ENCODE results near the gene SLC7A5. TPM values are rescaled to one million over a fixed set of nuclear protein-coding genes. Genes with fewer than 3 reads are reported as not detected.
"Not testable (repeated sequence)": the region's sequence is repeated elsewhere in the genome, so short reads cannot be mapped to it uniquely, and the experiment has no call there.

The SLC7A5 gene
- polyA plus RNA-seq, 1 donor, result 10.8 TPM

- no peak for DNase-seq (ENCODE audit: low read depth)
Observed at GRCh38 chr16:87834005-87834667, 35.2 kb downstream of the SLC7A5 start.

GRCh38 chr16:87833548-87833947 lies 35.8 kb downstream of the SLC7A5 start:
- no peak for DNase-seq (ENCODE audit: low read depth)

- DNase-seq (ENCODE audit: low read depth), result no peak
Observed at GRCh38 chr16:87832741-87833502, 36.4 kb downstream of the SLC7A5 start.

DNA sequence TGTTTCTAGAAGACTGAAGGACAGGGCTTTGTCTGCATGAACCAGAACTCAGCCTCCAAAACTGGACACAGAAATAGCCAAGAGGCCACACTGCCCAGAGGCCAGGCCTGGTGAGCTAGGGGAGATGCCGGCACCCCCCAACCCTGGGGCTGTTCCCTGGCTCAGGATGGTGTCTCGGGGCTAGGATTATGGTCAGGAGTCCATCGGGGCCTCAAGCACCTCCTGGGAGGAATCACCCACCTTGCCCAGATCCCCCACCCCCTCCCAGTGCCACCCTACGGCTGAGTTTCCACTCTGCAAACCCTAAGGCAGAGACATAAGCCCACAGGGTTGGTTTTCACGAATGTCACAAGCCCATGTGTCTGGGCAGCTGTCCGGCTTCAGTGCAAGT lies 37.2 kb downstream of the SLC7A5 start:
- DNase-seq (ENCODE audit: low read depth), result no peak

DNA sequence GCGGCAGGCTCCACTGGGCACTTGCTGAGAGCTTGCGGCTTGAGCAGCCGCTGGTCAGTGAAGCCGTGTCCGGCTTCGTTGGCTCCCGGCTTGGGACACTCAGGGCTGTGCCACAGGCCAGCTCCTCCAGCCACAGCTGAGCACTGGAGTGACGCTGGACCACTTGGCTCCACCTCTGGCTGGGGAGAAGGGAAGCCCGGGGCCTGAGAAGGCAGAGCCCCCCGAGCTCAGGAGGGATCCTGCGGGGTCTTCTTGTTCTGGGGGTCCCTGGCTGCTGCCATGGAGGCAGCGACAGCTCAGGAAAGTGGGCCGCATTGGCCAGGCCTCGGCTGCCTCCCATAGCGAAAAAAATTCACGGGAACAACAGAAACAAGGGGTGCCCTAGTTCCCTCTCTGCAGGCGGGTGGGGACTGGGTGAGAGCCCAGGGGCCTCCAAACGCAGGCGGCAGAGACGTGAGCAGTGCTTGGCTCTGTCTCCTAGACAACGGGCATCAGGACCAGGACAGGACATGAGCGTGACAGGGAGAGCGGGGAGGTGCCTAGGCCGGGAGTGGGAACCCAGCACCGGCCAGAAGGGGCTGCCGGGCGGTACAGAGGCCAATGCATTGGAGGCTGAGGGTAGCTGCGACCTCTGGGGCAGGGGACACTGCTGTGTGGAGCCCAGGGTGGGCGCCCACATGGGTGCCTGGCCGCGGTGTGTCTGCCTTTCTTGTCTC lies 37.7 kb downstream of the SLC7A5 start:
- no peak for DNase-seq (ENCODE audit: low read depth)

GRCh38 chr16:87830673-87831420 lies 38.5 kb downstream of the SLC7A5 start:
- no peak for DNase-seq (ENCODE audit: low read depth)

DNA sequence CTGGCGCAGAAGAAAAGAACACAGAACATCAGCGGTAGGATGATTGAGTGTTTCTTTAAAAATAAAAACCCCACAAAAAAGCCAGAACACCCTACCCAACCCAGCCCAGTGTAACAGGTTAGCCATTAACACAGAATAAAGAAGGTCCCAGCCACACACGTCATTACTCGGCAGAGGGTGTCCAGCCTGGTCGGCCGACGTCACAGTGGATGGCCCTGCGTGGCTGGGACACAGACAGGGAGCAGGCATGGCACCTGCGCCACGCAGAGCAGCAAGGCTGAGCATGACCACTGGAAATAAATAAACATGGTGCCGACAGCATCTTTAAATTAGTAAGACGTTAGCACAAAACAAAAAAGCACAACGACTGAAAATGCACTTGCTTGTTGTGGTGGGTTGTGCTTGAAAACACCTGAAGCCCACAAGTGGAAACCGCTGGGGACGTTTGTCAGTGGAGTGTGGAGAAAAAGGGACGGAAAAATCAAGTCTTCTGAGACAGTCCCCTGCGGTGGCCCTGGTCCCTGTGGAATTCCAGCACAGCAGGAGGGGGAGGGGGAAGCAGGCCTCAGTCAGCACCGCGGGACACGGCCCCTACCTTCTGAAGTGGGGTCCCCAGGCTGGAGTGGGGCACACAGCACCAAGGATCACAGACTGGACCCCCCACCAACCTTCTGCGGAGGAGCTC lies 39.2 kb downstream of the SLC7A5 start:
- DNase-seq (ENCODE audit: low read depth), result no peak

- no peak for DNase-seq (ENCODE audit: low read depth)
Observed at GRCh38 chr16:87829622-87829980, 39.7 kb downstream of the SLC7A5 start.

DNA sequence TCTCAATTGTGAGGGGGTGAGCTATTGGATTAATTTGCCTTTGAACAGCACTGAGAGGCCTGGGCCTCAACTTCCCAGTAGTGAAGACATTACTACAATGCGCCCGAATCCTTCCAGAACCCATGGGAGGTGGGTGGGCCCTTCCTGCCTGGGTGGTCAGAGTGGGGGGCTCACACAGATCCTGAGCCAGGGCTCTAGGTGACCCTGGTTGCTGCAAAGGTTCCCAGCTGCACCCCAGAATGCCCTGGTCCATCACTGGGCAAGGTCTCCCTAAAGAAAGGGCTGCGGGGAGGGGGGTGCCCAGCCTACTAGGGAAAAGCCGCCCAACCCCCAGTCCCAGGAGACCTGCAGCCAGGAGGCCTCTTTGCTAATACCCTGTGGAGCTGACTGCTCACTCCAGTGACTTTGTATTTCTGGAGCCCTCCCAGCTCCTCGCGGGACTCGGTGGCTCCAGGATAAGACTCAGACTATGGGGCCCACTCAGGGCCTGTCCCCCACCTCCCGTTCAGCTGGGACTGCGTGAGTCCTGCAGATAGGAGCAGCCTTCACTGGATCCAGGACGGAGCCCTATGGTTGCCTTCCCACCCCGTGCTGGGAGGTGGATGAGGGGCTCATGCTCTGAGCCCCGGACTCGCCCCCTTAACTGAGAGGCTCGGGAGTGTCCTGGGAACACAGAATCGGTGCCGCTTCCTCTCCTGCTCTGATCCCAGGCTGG lies 40.2 kb downstream of the SLC7A5 start:
- no peak for DNase-seq (ENCODE audit: low read depth)

DNA sequence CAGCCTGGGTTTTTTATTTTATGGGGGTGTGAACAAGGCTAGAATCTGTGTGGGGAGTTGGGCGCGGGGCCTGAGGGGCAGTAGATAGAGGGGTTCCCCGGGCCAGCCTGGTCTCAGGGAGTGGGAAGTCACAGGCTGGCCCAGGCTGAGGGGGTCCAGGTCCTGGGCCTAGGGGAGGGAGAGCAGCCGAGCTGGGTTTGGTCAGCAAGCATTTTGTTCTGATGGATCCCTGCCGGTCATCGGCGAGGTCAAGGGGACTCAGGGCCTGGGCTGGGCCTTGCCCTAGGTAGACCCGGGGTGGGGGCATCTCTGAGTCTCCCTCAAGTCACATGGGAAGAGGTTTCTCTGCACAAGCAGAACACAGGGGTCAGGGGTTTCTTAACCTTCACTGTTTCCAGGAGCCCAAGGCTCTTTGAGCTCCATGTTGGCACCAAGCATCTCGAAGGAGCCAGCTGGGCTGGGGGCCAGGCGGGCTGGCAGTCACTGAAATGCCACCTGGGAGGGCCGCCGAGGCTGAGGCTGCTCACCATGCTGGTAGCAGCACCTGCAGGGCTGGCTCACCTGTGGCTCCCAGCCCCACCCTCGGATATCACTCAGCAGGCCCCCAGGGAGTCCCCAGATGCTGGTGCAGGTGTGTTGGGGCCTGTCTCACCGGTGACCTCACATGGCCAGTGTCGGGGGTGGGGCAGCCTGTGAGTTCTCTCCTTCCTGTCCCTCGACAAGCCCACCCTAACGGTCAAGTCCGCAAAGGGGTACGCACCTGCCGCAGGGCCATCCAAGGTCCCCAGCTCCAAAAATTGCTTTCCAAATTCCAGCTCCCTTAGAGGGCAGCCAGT lies 41.0 kb downstream of the SLC7A5 start:
- no peak for DNase-seq (ENCODE audit: low read depth)

GRCh38 chr16:87827588-87827915 lies 41.8 kb downstream of the SLC7A5 start:
- not testable (repeated sequence) for DNase-seq (ENCODE audit: low read depth)

DNA sequence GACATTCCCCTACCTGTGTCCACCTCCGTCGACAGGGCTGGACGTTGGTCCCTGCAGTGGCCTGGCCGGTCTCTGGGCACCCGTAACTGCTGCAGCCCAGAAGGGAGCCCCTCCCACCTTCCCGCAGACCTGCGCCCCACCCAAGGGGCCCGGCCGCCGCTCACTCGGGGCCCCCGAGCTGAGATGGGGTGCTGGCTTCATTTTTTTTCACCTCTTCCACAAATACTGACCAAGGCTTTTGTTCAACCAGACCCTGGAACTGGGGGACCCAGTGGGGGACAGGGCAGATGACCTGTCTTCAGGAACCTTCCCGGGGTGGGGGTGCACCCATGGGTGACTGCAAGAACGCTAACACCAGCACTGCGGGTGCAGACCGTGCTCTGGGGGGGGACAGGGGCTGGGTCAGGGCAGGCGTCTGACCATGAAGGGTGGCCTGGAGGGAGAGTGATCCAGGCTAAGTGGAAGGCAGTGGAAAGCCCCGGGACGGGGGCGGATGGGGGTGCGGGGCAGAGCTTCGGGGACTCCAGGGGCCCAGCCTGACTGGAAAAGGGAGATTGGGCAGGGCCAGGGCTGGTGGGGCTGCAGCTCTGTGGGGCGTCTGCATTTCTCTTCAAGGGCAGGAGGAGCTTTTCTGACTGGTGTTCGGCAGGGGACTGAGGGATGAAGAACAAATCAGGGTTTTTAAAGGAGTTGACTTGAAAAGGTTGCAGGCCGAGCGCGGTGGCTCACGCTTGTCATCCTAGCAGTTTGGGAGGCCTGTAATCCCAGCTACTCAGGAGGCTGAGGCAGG lies 42.3 kb downstream of the SLC7A5 start:
- DNase-seq (ENCODE audit: low read depth), result no peak

DNA sequence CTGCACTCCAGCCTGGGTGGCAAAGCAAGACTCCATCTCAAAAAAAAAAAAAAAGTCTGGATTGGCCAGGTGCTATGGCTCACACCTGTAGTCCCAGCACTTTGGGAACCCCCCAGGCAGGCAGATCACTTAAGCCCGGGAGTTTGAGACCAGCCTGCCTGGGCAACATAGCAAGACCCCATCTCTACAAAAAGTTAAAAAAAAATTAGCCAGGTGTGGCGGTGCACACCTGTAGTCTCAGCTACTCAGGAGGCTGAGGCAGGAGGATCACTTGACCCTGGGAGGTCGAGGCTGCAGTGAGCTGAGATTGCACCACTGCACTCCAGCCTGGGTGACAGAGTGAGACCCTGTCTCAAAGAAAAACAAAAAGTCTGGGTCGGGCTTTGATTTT lies 42.9 kb downstream of the SLC7A5 start:
- not testable (repeated sequence) for DNase-seq (ENCODE audit: low read depth)

DNA sequence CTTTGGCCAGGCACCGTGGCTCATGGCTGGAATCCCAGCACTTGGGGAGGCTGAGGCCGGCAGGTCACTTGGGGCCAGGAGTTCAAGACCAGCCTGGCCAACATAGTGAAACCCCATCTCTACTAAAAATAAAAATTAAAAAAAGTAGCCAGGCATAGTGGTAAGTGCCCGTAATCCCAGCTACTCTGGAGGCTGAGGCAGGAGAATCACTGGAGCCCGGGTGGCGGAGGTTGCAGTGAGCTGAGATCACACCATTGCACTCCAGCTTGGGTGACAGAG lies 43.5 kb downstream of the SLC7A5 start:
- DNase-seq (ENCODE audit: low read depth), result not testable (repeated sequence)

DNA sequence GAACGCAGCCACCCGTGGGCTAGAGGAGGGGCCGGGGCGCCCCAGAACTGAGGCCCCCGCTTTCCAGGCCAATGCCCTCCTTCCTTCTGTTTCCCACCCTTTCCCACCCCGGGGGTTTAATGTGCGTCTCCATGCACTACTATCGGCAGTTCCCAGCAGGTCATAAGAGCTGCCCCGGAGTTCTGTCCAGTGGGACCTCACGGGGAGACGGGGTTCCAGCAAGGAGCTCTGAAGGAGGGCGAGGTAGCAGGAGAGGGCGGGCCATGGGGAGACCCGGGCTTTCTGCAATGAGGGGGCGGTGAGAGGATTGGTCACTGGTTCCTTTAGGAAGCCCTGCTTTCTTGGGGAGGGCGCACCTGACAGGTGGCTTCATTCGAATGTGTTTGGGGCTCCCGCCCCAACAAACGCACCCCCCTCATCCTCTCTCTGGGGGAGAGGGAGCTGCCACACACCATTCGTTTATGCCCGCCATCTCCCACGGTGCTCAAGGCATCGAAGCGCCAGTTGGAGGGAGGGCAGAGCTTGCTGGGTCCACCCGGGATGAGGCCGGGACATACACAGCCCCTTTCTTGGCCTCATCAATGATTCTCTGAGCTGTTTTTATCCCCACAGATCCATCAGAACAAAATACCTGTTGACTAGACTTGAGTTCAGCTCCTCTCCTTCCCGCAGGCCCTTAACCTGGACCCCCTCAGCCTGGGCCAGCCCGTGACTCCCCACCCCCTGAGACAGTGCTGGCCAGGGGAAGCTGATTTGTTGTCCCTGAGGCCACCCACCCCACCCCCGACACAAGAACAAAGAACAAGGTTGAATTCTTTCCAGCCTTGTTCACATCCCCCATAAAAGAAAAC lies 44.1 kb downstream of the SLC7A5 start:
- no peak for DNase-seq (ENCODE audit: low read depth)

- DNase-seq (ENCODE audit: low read depth), result no peak
Observed at GRCh38 chr16:87824016-87824990, 45.0 kb downstream of the SLC7A5 start.

GRCh38 chr16:87823181-87823929 lies 46.0 kb downstream of the SLC7A5 start:
- DNase-seq (ENCODE audit: low read depth), result no peak

Measured in forelimb muscle (tissue), 1 donor.